ENCODE results near the gene MCEMP1. TPM values are rescaled to one million over a fixed set of nuclear protein-coding genes. Genes with fewer than 3 reads are reported as not detected.

MCEMP1 gene
- total and polyA plus RNA-seq, 12 donors: 0.17 to 1.2 (median 0.30) TPM; not detected in 5

DNA sequence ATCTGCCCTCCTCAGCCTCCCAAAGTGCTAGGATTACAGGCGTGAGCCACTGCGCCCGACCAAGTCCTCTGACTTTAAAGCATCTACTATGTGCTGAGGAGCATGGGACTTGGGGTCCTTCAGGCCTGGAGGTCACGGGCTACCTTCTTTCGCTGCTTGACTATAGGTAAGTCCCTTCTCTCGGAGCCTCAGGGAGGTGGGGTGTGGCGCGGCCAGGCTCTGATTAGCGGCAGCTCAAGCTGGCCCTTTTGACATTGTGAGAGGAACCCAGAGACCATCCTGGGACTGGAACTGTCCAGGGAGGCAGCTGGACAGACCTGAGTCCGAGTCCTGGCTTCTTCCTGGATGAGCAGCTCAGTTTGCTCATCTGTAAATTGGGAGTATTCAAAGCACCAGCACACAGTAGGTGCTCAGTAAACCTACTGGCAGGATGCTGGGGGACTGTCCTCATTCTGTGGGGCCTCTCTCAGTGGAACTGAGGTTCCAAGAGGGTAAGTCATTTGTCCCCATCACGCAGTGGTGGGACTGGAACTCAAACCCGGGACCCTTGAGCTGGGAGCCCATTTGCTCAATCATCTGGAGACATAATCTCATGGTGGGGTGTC is 24.3 kb downstream of the MCEMP1 start:
- Histone ChIP-seq H3K4me3 (no peak overlapping the region), H3K4me1 (peaks cover 0 to 21% (median 0%) of the 10 kb centered on the region in 9 donors), H3K27me3 (peaks cover 4 to 79% (median 50%) of the 10 kb centered on the region in 7 donors), H3K36me3 (no peaks in the 10 kb centered on the region), H3K27ac (no peak overlapping the region), H3K9me3 (no peaks in the 10 kb centered on the region)
- no peak for ATAC-seq
- WGBS, 2 donors: 88 to 90% methylated on average over 12 of the region's 12 CpGs
- TF ChIP-seq CTCF (IDR thresholded peaks at IDR 0.05): no peak
- no peak for DNase-seq
- intact Hi-C loops (cut with DNase I): no loop called here

GRCh38 chr19:7701654-7702457 is 25.0 kb downstream of the MCEMP1 start, which contains the start of gene FCER2:
TSS of gene FCER2 (minus strand) at chr19:7702131. CDS start at chr19:7699760, 2,371 bp downstream.
- Histone ChIP-seq H3K4me3 (no peak within 1 kb of the TSS), H3K36me3 (no peaks in the 10 kb centered on the region), H3K9me3 (no peaks in the 10 kb centered on the region), H3K27ac (no peak within 1 kb of the TSS), H3K4me1 (peaks cover 0 to 28% (median 0%) of the 10 kb centered on the region in 9 donors), H3K27me3 (peaks cover 4 to 72% (median 48%) of the 10 kb centered on the region in 7 donors)
- DNase-seq: no peak
- intact Hi-C loops (cut with DNase I): no loop called here
- no peak for ATAC-seq
- no peak for TF ChIP-seq CTCF (IDR thresholded peaks at IDR 0.05)
- 53 to 59% methylated on average over 20 of the region's 20 CpGs for WGBS, 2 donors

DNA sequence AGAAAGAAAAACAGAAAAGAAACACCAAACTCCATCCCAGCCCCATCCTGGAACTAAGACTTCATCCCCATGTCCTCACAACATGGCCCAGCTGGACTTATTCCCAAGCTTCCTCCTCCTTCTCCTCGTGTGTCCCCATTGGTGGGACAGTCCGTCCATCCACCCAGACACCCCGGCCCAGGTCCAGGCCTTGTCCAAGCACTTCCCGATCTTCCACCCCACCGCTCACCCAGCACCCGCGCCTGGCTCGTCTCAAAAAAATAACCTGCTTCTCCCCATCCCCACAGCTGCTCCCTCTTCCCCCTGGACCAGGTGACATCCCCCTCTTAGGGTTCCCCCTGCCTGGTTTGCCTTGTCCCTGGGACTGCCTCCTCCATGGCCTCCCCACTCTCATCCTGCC is 26.4 kb downstream of the MCEMP1 start:
- WGBS, 2 donors: 54 to 62% methylated on average over 8 of the region's 8 CpGs
- Histone ChIP-seq H3K36me3 (no peaks in the 10 kb centered on the region), H3K27ac (no peak overlapping the region), H3K9me3 (no peaks in the 10 kb centered on the region), H3K4me3 (no peak overlapping the region), H3K27me3 (peaks cover 0 to 57% (median 35%) of the 10 kb centered on the region in 7 donors), H3K4me1 (peaks cover 0 to 39% (median 0%) of the 10 kb centered on the region in 9 donors)
- no peak for DNase-seq
- intact Hi-C loops (cut with DNase I): no loop called here
- TF ChIP-seq CTCF (IDR thresholded peaks at IDR 0.05): no peak
- ATAC-seq: no peak

GRCh38 chr19:7704280-7705060 is 27.6 kb downstream of the MCEMP1 start:
- 72 to 74% methylated on average over 6 of the region's 6 CpGs for WGBS, 2 donors
- TF ChIP-seq CTCF (IDR thresholded peaks at IDR 0.05): no peak
- Histone ChIP-seq H3K4me3 (no peak overlapping the region), H3K9me3 (no peaks in the 10 kb centered on the region), H3K27ac (no peak overlapping the region), H3K4me1 (peaks cover 0 to 35% (median 0%) of the 10 kb centered on the region in 9 donors), H3K36me3 (no peaks in the 10 kb centered on the region), H3K27me3 (peaks cover 0 to 48% (median 29%) of the 10 kb centered on the region in 7 donors)
- ATAC-seq: no peak
- no peak for DNase-seq
- intact Hi-C loops (cut with DNase I): no loop called here
